NCI-H774 (cell line): ENCODE measurements around the gene TSPAN17.
"Not testable (repeated sequence)": the region's sequence is repeated elsewhere in the genome, so short reads cannot be mapped to it uniquely, and the experiment has no call there.

ENCODE experiments used
- DNase-seq: peaks from one replicate; lab custom pipeline; 2025; lab: John Stamatoyannopoulos, UW

The TSPAN17 gene

DNA sequence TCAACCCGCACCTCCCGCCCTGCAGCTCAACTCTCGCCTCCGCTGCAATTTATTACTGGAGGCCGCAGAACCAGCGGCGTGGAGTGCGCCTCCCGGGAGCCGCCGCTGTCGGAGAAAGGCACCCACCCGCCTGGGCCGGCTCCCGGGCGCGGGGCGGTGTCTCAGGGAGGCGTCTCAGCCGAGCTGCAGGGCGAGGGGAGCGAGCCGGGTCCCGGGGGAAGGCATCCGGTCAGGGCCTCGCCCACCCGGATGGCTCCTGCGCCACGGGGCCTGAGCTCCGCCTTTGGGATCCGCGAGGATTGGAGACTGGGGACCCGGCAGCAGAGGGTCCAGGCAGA, 32.9 kb downstream of the TSPAN17 start:
- DNase-seq = no peak

DNA sequence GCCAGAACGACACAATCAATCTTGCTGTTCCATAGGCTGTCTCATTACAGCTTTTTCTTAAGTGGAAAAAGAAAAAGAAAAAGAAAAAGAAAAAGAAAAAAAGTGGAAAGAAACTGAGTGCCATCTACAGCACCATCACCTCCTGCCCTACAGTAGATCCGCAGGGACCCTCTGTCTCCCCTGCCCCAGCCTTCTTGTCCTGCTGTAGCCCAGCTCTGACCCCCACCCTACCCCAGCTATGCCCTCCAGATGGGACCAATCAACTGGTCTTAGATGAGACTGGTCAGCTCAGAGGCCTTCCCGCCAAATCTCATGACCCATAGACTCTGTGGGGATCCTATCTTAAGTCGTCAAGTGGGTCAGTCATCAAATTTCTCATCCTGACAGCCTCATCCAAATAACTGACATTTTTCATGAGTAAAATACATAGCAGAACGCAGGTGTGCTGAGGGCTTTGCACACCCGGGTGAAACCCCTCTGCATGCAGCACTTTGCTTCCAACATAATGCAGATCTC, 34.8 kb downstream of the TSPAN17 start:
- DNase-seq = no peak

- DNase-seq = no peak
Measured at GRCh38 chr5:176685010-176685409, 37.7 kb downstream of the TSPAN17 start.

- DNase-seq = no peak
Measured at GRCh38 chr5:176687247-176687646, 40.0 kb downstream of the TSPAN17 start.

DNA sequence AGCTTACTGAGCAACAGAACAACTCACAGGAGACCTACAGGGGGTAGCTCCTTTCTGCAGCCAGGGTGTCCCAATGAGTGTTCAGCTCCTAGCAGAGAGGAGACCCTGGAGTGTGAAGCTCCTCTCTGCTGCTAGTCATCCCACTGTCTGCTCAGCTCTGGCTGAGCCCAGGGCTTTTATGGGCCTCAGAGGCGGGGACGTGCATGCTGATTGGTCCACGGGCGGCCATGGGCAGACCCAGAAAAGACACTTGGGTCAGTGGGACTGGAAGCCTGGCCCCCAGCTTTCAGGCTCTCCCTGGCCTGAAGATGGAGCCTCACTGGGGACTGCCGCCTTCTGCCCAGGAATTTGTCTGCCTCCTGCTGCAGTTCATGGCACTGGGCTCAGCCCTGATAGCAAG, 40.6 kb downstream of the TSPAN17 start:
- DNase-seq = no peak

DNA sequence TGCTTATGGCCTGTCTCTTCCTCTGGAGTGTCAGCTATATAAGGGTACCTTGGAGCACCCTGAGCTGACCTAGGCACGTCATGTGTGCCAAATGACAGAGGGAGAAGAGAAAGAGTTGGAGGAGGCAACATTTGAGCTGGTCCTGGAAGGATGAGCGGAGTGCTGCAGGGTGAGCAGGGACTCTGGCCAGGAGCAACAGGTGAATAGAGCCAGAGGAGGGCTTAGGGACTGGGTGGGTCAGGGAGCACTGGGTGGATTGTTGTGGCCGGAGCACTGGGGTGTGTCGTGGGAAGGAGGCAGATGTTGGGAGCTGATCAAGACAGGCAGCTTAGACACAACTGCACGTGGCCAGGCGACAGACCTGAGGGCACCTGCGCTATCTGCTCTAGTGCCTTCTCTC, 43.6 kb downstream of the TSPAN17 start:
- no peak for DNase-seq

GRCh38 chr5:176691524-176691923, 44.2 kb downstream of the TSPAN17 start:
- no peak for DNase-seq

DNA sequence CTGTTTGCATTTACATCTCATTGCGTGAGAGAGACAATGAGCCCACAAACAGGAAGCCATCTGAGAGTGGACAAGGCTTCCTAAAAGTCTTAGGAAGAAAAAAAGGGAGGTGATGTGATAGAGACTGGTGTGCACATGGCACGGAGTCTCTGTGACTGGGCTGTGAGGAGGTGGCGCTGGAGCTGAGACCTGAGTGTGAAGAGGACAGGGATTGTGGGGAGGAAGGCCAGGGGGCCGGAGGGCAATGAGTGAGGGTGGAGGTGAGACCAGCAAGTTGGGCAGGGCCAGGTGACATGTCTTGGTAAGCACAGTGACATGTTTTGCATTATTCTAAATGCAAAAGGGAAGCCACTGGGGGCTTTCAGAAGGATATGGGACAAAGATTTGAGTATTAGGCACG, 45.0 kb downstream of the TSPAN17 start:
- peak; percentile 2 for DNase-seq

- no peak for DNase-seq
Measured at GRCh38 chr5:176692839-176693476, 45.7 kb downstream of the TSPAN17 start.

- DNase-seq = no peak
Measured at GRCh38 chr5:176693477-176693851, 46.2 kb downstream of the TSPAN17 start.

GRCh38 chr5:176694146-176694545, 46.9 kb downstream of the TSPAN17 start:
- DNase-seq = no peak

DNA sequence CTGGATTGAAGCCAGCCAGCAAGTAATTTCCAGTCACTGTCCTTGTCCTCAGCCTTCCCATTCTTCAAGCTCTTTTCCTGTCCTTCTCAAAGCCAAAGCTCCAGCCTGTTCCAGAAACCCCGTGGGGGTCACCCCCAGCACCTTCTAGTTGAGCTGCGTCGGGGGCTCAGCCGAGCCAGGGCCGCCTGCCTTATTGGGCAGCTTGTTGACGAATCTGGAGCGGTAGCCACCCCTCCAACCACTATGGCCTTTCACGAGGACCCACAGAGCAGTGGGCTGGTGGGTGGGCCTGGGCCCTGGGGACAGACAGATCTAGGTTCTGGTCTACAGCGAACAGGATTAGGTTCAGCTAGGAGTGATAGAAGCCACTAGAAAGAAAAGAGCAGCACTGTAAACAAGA, 47.3 kb downstream of the TSPAN17 start:
- no peak for DNase-seq

DNA sequence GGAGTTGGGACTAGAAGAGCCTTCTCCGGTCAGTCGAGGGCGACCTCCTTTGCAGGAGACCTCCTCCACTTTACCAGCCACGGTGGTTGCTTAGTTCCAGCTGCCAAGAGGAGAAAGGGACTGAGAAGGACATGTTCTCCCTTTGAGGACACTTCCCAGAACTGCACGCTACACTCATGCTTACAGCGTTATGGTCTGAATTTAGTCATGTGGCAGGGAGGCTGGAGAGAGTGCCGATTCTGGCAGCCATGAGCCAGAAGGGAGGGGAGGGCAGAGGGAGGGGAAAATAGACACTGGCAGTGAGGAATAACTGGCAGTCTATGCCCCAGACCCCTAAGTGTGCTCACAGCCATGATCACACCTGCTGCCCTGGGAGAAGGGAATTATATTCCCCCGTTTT, 47.8 kb downstream of the TSPAN17 start:
- no peak for DNase-seq

GRCh38 chr5:176697267-176697933, 50.1 kb downstream of the TSPAN17 start:
- no peak for DNase-seq

DNA sequence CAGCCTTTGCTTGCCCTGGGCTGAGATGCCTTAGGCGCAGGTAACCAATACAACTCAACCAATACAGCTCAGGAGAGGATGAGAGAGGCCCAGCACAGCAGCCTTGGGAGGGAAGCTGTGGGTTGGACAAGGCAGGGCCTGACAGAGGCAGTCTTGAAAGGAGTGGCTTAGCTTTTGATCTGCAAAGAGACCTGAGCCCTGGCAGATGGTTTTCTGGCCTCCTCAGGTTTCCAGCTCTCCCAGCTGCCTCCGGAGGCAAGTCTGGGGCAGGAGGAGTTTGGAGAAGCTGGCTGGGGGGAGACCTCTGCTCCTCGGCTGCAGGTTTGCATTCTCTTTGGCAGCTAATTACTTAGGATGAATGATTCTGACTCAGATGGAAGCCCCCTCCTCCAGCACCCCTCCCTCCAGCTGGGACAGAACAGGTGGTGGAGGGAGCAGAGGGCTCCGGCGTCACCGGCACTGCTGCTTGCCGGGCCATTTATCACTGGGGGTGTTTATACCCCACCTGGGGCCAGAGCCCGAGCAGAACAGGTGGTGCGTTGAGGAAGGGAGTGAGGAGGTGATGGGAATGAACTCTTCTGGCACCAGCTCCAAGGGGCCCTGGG, 50.8 kb downstream of the TSPAN17 start:
- DNase-seq = no peak

- DNase-seq = not testable (repeated sequence)
Measured at GRCh38 chr5:176699446-176699845, 52.2 kb downstream of the TSPAN17 start.

DNA sequence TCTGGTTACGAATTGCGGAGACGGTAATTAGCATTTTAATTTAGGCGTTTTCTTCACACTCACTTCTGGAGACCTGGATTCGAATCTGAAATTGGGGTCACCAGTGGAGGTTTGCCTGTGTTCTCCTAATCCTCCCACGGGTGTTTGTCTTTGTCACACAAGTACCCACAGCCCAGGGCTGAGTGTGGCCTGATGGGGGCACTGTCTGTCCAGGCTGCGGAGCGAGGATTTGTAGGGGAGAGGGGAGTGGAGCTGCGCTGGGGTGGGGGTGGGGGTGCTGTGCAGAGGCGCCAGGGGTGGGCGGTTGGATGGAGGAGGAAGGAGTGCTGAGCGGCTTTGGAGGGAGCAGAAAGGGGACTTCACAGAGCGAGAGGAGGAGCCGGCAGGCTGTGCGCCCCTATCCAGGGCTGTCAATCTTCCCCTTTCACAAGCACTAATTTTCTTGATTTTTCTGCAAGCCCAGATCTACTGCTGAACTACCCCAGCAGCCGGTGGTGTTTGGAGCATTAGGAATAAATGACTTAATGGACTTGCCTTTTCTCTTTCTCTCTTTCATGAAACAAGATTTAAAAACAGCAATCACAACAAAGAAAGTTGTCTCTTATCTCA, 53.1 kb downstream of the TSPAN17 start:
- peak; percentile 17 for DNase-seq

DNA sequence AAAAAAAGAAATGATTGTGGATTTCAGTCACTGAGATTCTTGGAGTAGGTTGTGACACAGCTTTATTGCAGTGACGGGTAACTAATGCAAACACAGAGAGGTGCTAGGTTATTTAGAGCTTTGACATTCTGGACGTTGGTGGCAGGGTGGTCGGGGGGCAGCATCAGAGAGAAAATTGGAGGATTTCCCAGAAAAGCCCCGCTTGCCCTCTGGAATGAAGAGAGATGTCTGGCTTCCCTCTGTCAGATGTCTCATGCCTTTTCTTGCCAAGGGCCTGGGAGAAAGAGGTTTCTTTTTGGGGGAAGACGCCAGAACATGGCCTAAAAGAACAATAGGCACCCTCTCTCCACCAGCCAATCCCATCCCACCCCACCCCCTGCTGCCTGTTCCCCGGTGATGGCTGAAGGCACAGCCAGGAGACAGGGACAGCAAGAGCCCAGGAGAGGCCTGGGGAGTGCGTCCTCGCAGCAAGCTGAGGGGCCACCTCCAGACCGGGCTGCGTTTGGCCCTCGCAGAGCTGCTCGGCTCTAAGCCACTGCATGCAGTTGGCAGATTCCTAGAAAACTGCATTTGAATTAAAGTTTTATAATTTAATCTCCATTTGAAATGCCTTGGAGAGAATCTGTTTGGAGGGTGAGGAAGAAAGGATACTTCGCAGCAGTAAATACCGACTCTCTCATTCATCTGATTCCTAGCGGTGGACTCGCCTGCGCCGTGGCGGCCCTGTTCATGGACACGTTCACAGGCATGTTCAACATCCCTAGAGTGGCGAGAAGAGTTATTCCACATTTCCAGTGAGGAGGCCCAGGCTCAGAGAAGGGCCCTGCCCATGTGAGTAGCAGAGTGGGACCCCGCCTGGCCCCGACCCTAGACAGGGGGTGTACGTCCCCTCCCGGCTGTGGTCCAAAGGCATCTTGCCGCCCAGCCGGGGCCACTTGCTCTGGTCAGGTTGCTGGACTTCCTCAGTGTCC, 55.7 kb downstream of the TSPAN17 start:
- no peak for DNase-seq

DNA sequence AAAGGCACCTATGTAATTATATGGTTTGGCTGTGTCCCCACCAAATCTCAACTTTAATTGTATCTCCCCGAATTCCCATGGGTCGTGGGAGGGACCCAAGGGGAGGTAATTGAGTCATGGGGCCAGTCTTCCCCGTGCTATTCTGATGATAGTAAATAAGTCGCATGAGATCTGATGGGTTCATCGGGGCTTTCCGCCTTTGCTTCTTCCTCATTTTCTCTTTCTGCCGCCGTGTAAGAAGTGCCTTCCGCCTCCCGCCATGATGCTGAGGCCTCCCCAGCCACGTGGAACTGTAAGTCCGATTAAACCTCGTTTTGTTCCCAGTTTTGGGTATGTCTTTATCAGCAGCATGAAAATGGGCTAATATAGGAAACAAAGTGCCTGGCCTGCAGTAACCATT, 56.6 kb downstream of the TSPAN17 start:
- no peak for DNase-seq

DNA sequence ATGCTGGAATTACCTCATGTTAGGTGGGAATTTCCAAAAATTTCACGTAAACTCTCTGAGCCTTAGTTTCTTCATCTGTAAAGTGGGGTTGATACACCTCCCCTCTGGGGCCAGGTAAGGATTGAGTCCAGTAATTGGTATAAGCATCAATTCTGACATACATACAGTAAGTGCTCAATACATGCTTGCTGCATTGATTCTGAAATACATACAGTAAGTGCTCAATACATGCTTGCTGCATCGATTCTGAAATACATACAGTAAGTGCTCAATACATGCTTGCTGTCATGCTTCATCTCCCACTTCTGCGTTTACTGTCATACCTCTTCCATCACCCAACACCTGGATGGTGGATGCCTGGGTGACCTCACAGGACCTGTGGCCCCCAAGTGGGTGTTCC, 57.1 kb downstream of the TSPAN17 start:
- no peak for DNase-seq

DNA sequence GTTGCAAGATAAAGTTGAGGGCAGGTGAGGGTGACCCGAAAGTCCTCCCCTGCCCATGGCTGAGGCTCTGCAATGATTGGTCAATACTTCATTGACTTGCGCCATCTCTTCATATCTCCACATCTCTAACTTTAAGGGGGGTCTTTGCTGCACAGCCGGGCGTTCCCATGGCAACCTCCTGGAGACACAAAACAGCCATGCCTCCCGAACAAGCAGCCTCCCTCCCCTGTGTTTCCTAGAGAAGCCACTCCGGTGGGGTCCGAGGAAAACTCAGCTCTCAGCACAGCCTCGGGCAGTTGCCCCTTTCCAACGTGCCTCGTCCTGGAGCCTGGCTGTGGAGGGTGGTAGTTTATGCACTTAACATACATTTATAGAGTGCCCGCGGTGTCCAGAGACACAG, 57.5 kb downstream of the TSPAN17 start:
- no peak for DNase-seq
